Keratinocyte (primary cell): ENCODE data around the gene TOR3A. TPM values are rescaled to one million over a fixed set of nuclear protein-coding genes. Genes with fewer than 3 reads are reported as not detected.

Experiments used
- DNase-seq: peaks from one replicate; pipeline ENCODE4 v3.0.0-alpha.2; 2011; ENCODE audit warnings: low read depth, missing footprints, low spot score
- FAIRE-seq: peaks from 2 replicates; lab custom pipeline; 2011; peaks lifted over from hg19 to GRCh38; lab: Jason Lieb, UNC
- H2AFZ ChIP-seq: 2 replicates; pipeline ENCODE4 v1.6.0; 2012; ENCODE audit warnings: low read length, control low read depth, inconsistent platforms; ENCODE audit not compliant: control insufficient read depth
- H3K27ac ChIP-seq: 2 replicates; pipeline ENCODE4 v1.5.1; 2011; ENCODE audit warnings: low read length; ENCODE audit not compliant: control insufficient read depth, insufficient read depth
- H3K27me3 ChIP-seq: 3 replicates; pipeline ENCODE4 v1.6.0; 2011; ENCODE audit warnings: low read length; ENCODE audit not compliant: control insufficient read depth, insufficient read depth; ENCODE audit errors: extremely low read depth
- H3K36me3 ChIP-seq, 2 experiments: 2 replicates in 1 of 2; 3 replicates in 1 of 2; pipeline ENCODE4 v1.5.1; 2011; ENCODE audit warnings: low read length in 2 of 2, mild to moderate bottlenecking in 1 of 2; ENCODE audit not compliant: control insufficient read depth in 2 of 2, insufficient read depth in 2 of 2; ENCODE audit errors: extremely low read depth in 1 of 2
- H3K4me1 ChIP-seq: 3 replicates; pipeline ENCODE4 v1.5.1; 2011; ENCODE audit warnings: low read length; ENCODE audit not compliant: control insufficient read depth, insufficient read depth; ENCODE audit errors: extremely low read depth
- H3K4me2 ChIP-seq: 3 replicates; pipeline ENCODE4 v1.6.0; 2011; ENCODE audit warnings: low read depth, low read length; ENCODE audit not compliant: control insufficient read depth, insufficient read depth; ENCODE audit errors: extremely low read depth
- H3K4me3 ChIP-seq, 3 experiments: fragments of 200-600 bp in 1 of 3; sonication (generic) in 1 of 3; 2 replicates in 2 of 3; 3 replicates in 1 of 3; pipeline ENCODE4 v1.5.1; 2011 to 2016; ENCODE audit warnings: low read length in 3 of 3, mild to moderate bottlenecking in 3 of 3, control low read depth in 2 of 3, inconsistent platforms in 1 of 3, low read depth in 1 of 3, mixed read lengths in 1 of 3, mixed run types in 1 of 3, moderate library complexity in 1 of 3; ENCODE audit not compliant: control insufficient read depth in 2 of 3, insufficient read depth in 2 of 3; ENCODE audit errors: extremely low read depth in 1 of 3
- H3K79me2 ChIP-seq: 2 replicates; pipeline ENCODE4 v1.6.0; 2012; ENCODE audit warnings: low read length; ENCODE audit not compliant: control insufficient read depth, insufficient read depth
- H3K9ac ChIP-seq: 3 replicates; pipeline ENCODE4 v1.6.0; 2011; ENCODE audit warnings: low read length; ENCODE audit not compliant: control insufficient read depth, insufficient read depth; ENCODE audit errors: extremely low read depth
- H3K9me1 ChIP-seq: 3 replicates; pipeline ENCODE4 v1.6.0; 2011; ENCODE audit warnings: low read length; ENCODE audit not compliant: control insufficient read depth, insufficient read depth; ENCODE audit errors: extremely low read depth
- H3K9me3 ChIP-seq: 2 replicates; pipeline ENCODE4 v1.5.1; 2012; ENCODE audit warnings: low read depth, low read length; ENCODE audit not compliant: control insufficient read depth
- H4K20me1 ChIP-seq: 3 replicates; pipeline ENCODE4 v1.6.0; 2011; ENCODE audit warnings: low read length; ENCODE audit not compliant: control insufficient read depth, insufficient read depth; ENCODE audit errors: extremely low read depth
- CTCF ChIP-seq, 3 experiments: IDR thresholded peaks in 1 of 3; conservative IDR thresholded peaks in 1 of 3; optimal IDR thresholded peaks in 1 of 3; 2 replicates in 2 of 3; 3 replicates in 1 of 3; pipeline versions ENCODE3 to v1.5.1; 2011; ENCODE audit warnings: low read length in 3 of 3, mild to moderate bottlenecking in 3 of 3, moderate library complexity in 2 of 3, control low read depth in 1 of 3, inconsistent platforms in 1 of 3; ENCODE audit not compliant: insufficient read depth in 2 of 3; ENCODE audit errors: extremely low read depth in 1 of 3
- EZH2 ChIP-seq: IDR thresholded peaks from one replicate; pipeline ENCODE4 v1.6.1; 2012; ENCODE audit warnings: inconsistent platforms, mild to moderate bottlenecking, low read length, moderate library complexity
- dilution Hi-C: fragments of 300-500 bp; cut with MboI; formaldehyde crosslinking; loops from one replicate; pipeline ENCODE4 v1.7.0; 2020; ENCODE audit warnings: low sequenced_read_pairs; ENCODE audit not compliant: extremely low pct_ligation_motif_present
- polyA plus RNA-seq, 5 experiments: library from polyadenylated mRNA; depleted of rRNA in 3 of 5; stranded (reverse) in 3 of 5; stranded (forward) in 1 of 5; unstranded in 1 of 5; fragments of >200 nt; gene quantifications; 1 replicate in 1 of 5; 2 replicates in 3 of 5; 3 replicates in 1 of 5; pipeline versions ENCODE4 v1.2.1 to v1.2.3, GENCODE V29; 2011 to 2012; ENCODE audit warnings: missing spikeins in 2 of 5, low read depth in 1 of 5, low replicate concordance in 1 of 5

TOR3A gene
- polyA plus RNA-seq, 1 donor (not counting 4 experiments of a cell fraction or from before 2014, with no cell fraction given): 16.8 TPM

- Histone ChIP-seq H3K27ac (no peak overlapping the region), H3K4me1 (no peaks in the 10 kb centered on the region), H3K9ac (no peak overlapping the region), H3K9me1 (no peaks in the 10 kb centered on the region), H2AFZ (no peak overlapping the region), H3K79me2 (no peaks in the 10 kb centered on the region), H4K20me1 (no peaks in the 10 kb centered on the region), H3K4me2 (no peak overlapping the region), H3K4me3 (no peak overlapping the region), H3K36me3 (peaks cover 60% of the 10 kb centered on the region in 2 experiments), H3K9me3 (no peaks in the 10 kb centered on the region), H3K27me3 (no peaks in the 10 kb centered on the region)
- FAIRE-seq (no peak), DNase-seq (no peak)
- TF ChIP-seq CTCF (optimal IDR thresholded peaks at IDR 0.05 in 1 of 3, IDR thresholded peaks at IDR 0.05 in 1 of 3, conservative IDR thresholded peaks at IDR 0.05 in 1 of 3; ENCODE audit: extremely low read depth in 1 of 3, insufficient read depth in 2 of 3, low read length in 3 of 3) (no peak), EZH2 (no peak)
- dilution Hi-C loops: no loop called here
These were observed 11.1 kb downstream of the TOR3A start for GRCh38 chr1:179092896-179093461.

GRCh38 chr1:179094818-179095217 lies 12.9 kb downstream of the TOR3A start:
- no peak overlapping the region for H3K4me2 ChIP-seq
- DNase-seq (no peak), FAIRE-seq (no peak)
- no peak overlapping the region for H3K4me3 ChIP-seq
- no peaks in the 10 kb centered on the region for H3K27me3 ChIP-seq
- H3K9me3 ChIP-seq: no peaks in the 10 kb centered on the region
- H3K9ac ChIP-seq: no peak overlapping the region
- TF ChIP-seq EZH2 (no peak), CTCF (optimal IDR thresholded peaks at IDR 0.05 in 1 of 3, IDR thresholded peaks at IDR 0.05 in 1 of 3, conservative IDR thresholded peaks at IDR 0.05 in 1 of 3; ENCODE audit: extremely low read depth in 1 of 3, insufficient read depth in 2 of 3, low read length in 3 of 3) (no peak)
- no peaks in the 10 kb centered on the region for H3K79me2 ChIP-seq
- H3K27ac ChIP-seq: no peak overlapping the region
- H4K20me1 ChIP-seq: no peaks in the 10 kb centered on the region
- no peaks in the 10 kb centered on the region for H3K4me1 ChIP-seq
- dilution Hi-C loops: no loop called here
- no peaks in the 10 kb centered on the region for H3K9me1 ChIP-seq
- H2AFZ ChIP-seq: no peak overlapping the region
- peaks cover 58 to 59% of the 10 kb centered on the region in 2 experiments for H3K36me3 ChIP-seq
